HG02588 (cell line): Measurements from ENCODE around the gene NFIA.

ENCODE experiments used
- ATAC-seq: cut with Tn5 transposase; IDR thresholded peaks from one replicate; pipeline ENCODE4 v1.9.1; 2021; ENCODE audit warnings: mild to moderate bottlenecking, moderate library complexity; ENCODE audit not compliant: unreplicated experiment

The NFIA gene

DNA sequence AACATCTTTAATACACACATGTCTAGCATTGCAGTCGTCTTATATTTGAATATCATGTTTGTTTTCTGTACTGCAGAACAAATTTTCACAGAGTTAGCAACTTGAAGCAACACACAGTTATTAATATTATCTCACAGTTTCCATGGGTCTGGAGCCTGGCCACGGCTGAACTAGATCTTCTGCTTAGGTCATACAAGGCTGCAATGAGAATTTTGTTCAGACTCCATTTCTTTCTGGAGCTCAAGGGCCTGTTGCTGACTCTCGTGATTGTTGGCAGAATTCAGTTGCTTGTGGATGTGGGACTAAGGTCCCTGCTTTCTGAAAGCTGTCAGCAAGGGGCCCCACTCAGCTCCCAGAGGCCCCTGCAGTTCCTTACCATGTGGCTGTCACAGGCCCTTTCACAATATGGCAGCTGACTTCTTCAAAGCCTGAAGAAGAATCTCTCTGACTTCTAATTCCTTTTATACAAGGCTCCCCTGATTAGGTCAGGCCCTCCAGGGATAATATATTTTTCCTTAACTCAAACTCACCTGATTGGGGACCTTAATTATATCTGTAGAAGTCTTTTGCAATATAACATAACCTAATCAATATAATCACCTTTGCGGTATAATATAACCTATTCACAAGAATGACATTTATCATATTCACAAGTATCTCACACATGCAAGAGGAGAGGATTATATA, 296.3 kb downstream of the NFIA start:
- no peak for ATAC-seq

DNA sequence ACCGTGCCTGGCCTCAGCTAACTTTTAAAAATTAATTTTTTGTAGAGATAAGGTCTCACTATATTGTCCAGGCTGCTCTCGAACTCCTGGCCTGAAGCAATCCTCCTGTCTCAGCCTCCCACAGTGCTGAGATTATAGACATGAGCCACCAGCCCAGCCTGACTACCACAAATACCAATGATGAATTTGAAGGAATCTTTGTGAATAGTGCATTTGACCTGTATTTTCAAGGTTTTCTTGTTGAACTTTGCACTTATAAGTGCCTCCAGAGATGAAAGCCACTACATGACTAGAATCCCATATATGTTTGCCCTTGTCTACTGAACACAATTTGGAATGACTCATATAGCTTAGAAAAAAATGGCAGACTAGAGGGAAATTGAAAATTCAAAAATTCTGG, 297.3 kb downstream of the NFIA start:
- ATAC-seq = no peak

DNA sequence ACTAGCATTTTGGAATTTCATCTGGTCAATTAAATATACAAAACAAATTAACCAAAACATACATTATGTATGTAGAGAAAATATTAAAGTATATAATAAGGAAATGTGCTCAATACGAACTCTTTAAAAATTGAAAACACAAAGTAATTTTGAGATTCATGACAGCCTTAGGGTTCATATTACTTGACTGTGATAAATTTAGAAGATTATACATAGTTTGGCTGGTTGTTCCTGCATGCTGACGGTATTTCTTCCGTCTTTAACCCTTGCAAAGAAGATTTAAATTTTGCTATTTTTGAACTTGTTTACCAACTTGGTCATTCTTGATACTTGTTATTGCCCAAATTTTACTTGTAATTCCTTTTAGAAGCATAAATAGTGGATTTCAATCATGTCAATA, 298.2 kb downstream of the NFIA start:
- no peak for ATAC-seq

DNA sequence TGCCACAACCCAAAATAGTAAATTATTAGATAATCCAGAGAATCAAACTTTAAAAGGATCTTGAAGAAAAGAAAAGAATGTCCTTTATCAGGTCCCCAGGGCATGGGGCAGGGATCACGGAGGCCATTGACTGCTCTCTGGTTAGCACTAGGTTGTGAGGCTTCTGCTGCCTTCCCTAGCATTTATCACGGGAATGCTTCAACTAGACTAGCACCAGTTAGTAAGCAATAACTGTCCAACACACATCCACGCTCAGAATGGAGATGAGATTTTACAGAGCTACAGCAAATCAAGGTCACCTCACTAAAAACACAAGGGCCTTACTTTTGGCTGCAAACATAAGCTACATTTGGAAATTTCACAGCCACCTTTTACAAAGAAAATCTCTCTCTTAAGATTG, 304.0 kb downstream of the NFIA start:
- no peak for ATAC-seq

DNA sequence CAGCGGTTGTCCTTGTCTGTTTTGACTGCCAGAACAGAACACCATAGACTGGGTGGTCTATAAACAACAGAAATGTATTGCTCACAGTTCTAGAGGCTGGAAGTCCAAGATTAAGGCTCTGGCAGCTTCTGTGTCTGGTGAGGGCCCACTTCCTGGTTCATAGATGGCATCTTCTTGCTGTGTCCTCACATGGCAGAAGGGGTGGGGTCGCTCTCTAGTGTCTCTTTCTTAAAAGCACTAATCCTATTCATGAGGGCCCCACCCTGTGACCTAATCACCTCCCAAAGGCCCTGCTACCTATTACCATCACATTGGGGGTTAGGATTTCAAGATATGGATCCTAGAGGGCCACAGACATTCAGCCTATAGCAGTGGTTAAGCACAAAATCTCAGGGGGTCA, 304.4 kb downstream of the NFIA start:
- no peak for ATAC-seq

DNA sequence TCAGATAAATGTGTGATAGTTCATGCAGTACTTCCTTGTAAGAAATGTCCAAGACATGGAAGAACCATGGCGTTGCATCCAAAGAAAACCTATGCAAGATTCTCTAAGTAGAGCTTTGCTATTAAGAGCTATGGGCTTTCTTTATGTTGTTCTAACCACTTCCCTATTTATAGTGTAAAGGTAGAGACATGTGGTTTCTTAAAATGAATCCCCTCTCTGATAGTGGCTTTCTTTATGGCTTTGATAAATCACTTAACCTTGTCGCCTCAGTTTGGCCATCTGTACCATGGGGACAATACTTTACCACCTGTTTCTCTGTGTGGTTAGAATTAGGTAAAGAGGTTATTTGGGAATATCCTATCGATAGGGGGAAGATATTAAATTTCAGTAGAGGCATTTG, 305.5 kb downstream of the NFIA start:
- ATAC-seq = peak; percentile 49

DNA sequence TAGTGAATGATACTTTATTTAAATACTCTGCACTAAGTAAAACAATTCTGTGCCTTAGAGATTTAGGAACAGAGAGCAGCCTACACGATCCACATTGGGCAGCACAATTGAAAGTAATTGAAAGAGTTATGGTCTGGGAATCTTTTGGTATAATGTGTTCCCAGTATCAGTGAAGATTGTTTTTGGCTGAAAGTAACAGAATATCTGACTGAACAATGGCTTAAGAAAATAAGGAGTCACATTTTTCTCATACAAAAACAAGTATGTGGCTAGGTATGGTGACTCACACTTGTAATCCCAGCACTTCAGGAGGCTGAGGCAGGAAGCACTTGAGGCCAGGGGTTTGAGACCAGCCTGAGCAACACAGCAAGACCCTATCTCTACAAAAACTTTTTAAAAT, 306.2 kb downstream of the NFIA start:
- ATAC-seq = no peak

DNA sequence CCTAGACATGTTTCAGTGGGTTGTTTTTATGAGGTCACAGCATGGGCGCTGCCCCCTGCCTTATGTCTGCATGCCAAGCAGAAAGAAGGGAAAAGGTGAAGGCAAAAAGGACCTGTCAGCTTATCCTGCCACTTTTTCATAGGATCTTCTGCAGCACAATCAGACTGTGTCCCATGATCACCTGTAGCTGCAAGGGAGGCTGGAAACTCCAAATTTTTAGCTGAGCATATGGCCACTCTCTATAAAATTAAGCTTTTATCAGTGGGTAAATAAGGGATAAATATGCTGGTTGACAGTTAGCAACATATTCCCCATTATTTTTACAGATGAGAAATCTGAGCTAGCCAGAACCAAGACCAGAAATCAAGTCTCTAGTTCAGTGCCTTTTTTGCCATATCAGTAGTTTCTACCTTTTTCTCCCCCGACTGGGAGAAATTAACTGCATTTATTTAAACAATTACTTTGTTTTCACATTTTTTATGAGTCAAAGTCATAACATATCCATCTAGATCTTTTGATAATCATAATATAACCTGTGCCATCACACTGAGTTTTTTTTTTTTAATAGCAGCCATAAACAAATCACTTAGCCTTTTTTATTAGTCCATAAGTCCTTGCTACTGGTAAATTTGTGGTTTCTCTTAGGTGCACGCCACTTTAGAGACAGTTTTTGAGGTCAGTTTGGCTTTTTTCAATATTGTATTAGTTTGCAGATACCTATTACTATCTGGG, 307.0 kb downstream of the NFIA start:
- ATAC-seq = no peak

DNA sequence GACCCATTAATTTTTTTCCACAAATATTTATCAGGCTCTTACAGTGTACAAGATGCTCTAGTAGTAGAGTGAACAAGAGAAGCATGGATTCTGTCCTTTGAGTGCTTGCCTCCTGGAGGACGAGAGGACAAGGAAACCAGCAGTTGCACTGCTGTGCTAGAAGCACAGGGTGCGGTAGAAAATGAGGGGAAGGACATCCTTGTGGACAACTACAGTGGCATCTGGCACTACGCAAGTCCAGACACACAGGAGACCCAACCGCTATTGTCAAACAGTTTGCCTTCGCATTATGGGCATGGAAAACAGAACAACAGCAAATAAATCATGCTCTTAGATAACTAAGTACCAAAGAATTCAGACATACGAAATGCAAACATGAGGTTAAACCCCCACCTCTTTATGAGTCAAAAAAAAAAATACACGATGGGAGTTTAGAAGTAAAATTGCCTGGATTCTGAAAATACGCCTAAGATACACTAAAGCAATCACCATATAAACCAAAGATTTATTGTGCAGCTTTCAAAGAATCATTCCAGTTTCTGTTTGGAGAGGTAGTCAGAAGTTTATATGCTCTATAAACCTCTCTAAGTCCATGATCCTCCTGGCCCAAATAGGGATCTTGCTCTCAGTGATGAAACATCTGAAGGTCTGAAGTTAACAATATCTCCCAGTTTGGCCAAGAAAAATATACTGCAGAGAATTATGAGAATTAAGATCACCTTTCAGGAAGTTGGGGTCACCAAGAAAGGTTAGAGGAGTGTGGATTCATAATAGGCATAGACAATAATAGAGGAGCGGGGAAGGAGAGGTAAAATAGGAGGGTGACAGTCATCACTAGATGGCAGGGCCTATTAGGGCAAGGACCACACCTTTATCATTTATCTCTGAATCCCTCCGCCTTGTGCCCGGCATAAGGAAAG, 307.8 kb downstream of the NFIA start:
- ATAC-seq = no peak

DNA sequence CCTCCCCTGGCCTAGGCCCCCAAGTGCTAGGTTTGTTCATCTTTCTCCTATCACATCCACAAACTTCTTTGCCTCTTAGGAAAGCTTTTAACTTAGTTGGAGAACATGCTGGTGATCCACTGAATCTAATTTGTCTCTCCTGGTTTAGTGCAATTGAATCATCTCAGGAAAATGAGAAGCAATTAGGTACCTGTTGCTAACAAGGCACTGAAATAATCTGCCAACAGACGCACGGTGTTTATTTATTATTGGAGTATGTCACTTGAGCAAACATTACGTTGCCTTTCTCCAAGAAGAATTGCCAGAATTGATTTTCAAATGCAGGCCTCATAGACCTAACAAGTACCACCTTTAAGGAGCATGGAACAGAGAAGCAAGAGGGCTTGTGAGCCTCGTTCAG, 309.4 kb downstream of the NFIA start:
- ATAC-seq = no peak

DNA sequence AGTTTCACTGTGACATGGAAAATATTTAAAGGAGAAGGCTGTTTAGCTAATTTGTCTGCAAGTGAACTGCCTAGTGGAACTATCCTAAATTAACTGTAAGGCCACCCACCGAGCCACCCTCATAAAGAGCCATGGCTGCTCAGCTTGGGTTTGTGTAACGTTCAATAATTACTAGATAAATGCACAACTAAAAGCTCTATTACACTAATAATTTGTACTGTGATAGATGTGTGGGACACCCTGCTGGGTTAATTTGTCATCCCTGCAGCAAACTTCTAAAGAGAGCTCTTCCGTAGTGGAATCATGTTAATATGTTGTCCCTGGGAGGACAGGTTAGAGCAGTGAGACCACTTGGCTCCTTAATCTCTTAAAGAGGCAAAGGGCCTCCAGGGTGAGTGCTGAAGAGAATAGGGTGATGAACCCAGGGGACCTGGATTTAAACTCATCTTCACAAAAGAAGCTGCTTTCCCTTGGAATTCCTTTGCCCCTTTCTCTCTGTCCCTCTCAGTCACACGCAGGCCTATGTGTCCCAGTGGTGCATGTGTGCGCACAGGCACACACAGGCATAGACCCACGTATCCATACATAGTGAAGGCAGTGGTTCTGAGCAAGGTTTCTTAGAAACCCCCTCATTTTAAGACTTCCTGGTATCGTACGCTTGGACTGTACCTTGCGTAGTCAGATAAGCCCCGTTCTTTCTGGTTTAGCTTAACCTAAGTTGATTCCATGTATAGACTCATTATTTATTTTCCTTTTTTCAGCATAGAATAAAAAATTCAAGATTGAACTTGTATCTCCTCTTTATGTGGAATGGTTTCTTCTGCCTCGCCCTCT, 310.3 kb downstream of the NFIA start:
- no peak for ATAC-seq

DNA sequence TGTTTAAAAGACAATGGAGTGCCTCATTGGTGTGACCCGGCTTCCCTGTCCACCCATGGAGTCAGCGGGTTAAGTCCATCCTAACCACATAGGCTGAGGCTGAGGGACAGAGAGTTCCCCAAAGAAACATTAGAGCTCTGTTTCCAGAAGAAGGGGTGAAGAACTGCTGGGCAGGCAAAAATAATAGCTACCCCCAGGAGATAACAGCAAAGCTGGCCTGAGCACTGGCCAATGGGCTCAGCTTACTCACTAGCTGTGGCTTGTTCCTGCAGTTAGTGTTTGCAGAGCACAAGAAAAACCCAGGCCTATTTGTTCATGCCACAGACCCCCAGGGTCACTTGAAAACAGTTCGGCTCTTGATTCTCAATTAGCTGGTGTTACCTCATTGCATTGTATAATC, 311.2 kb downstream of the NFIA start:
- ATAC-seq = no peak

DNA sequence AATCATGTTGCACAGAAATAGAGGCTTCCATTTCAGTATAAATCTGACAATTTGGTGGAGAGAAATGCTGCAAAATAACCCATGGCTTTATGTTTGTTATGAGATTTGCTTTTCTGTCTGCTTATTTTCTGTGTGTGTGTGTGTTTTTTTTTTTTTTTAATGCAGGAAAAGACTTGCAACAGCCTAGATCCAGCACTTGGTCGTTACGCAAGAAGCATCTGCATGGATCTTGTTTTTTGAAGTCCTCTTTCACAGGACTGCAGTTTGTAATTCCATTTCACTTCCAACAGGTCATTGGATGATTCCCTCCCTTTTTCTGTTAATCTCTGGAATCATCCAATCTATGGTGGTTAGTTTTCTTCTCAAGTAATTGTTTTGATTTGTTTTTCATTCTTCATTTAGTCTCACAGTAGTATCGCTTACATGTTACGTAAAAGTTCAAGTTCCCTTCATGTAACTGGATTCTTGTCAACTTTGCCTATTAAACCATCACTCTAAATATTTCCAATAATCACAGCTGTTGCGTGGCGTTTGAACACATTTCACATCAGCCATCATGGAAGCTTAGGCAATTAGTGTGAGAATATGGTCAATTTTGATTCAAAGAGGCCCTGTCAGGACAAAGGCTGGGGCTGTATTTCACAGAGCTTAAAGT, 312.9 kb downstream of the NFIA start:
- no peak for ATAC-seq

DNA sequence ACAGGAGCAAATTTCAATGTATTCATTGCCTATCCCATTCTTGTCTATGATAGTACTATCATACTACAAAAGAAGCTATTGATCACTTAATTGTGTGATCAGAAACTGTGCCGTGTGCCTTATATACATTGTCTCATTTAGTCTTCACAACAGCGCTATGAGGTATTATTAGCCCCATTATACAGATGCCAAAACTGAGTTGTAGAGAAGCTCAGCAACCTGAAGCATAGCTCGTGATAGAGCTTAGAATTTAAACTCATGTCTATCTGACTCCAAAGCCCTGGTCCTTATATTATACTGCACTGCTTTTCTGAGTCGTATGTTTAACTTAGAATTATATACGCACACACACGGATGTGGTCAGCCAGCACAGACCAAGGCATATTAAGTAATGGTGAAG, 315.1 kb downstream of the NFIA start:
- no peak for ATAC-seq

DNA sequence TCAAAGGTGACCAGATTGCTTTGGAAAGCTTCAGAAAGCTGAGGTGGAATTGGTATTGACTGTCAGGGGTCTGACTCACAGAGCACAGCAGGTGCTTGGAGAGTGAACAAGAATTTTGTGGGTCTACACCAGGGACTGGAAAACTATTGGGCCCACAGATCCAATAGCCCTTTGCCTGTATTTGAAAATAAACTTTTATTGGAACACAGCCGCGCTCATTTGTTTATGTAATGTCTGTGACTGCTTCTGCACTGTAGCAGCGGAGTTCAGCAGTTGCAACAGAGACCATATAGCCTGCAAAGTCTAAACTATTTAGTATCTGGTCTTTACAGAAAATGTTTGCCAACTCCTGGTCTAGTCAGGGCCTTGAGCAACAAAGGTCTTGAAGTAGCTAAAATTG, 315.6 kb downstream of the NFIA start:
- no peak for ATAC-seq

DNA sequence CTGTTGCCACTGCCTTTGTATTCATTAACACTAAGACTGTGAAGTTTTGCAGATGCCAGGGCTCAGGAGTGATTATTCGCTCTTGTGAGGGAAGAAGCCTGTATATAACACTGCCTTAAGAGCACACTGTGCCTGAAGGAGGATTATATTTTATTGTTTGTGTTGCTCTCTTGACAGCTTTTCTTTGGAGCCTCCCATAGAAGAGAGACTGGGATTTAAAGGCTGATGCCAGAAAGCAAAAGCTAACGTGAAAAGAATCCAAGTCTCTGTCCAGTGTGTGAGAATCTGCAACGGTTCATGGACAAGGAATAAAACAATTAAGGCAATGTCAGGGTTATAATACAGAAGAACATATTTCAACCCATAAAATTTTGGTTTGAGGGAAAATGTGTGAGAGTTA, 316.8 kb downstream of the NFIA start:
- no peak for ATAC-seq

DNA sequence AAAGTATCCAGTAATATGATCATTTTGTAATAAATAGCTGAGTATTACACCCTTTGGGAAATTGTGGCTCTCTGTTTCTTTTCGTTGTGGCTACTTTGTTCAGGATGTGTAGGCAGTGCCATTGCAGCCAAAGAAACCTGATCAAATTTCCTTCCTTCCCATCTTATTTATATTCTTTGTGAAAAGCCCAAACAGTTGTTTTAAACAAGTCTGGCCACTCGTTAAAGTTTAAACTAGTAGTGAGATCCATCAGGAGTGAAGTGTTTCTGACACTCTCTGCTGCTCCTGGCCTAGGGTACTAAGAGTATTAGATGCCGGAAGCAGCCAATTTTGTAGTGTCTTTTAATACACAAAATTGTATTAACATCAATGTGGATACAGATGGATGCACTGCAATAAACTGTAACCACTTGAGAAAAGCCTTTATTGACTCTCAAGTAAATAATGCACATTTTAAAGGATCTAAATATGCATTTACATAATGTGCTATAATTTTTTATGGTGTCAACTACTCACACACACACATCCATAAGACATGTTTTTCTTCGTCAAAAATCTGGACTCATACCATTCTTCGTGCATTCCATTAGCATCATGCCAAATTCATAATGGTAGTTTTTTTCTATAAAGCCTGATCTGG, 317.9 kb downstream of the NFIA start:
- ATAC-seq = no peak

DNA sequence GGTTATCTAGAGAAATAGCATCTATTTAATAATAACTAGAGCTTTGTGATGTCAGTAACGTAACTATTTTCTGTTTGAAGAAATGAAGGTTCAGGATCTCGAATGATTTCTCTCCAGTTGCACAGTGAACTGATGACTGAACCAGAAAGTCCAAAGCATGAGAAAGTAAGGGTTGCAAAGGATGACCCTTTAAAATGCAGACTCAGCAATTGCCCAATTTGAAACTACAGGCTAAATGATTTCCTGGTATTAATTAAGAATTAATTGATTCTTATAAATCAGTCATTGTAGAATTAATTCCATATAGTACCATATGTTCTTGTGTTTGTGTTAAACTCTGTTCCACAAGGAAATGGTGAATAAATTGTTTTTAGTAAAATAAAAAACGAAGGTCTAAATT, 318.6 kb downstream of the NFIA start:
- no peak for ATAC-seq

DNA sequence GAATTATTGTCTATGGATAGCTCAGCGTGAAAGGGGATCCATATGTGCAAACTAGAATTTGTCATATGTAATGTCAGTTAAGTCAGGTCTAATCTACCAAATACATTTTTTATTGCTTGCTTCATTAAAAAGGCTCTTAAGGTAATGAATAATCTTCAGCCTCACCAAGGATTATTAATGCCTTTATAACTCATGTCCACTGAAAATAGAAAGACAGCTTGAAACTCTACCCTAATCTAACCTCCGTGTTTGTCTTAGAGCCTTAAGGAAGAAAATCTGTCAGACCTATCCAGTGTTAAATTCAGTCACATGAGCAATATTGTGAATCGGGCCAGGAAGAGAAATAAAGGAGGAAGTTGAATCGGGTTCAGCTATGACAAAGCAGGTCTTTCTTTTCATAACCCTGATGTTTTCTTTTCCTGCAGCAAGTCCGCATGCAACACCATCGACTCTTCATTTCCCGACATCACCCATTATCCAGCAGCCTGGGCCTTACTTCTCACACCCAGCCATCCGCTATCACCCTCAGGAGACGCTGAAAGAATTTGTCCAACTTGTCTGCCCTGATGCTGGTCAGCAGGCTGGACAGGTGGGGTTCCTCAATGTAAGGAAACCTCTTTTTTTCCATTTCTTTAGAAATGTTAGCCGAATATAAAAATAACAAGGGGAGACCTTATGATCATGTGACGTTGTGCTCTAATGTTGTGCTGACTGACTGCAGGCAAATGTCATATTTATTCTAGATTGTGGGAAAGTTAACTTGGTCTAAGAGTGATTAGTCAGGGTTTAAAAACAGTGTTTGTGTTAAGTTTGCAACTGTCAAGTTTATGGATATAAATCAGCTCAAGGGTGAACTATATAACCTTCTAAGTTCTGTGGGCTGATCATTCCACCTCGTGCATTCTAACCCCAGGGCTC, 321.6 kb downstream of the NFIA start:
- no peak for ATAC-seq
